ENCODE results near the gene FGD2.
A peak's percentile ranks its signal among the peaks of the same experiment; 100 is the strongest.

Gene FGD2

DNA sequence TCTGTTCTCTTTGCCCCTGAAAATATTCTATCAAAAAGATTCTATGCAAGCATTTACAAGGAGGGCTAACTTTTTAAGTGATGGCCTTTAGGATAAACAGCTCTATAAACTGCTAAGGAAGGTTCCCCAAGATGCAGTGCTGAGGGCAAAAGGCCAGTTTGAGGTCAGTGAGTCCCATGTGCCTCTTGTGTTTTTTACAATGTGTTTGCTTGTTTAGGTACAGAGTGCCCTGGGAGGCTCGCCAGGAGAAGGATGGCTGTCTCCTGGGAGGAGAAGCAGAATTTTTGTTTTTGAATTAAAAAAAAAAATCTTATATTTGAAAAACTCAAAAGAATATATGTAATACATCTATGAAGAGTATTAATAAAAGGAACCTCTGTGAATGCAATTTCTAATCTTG lies 32.3 kb upstream of the FGD2 start:
- TF ChIP-seq, protein P1, sequence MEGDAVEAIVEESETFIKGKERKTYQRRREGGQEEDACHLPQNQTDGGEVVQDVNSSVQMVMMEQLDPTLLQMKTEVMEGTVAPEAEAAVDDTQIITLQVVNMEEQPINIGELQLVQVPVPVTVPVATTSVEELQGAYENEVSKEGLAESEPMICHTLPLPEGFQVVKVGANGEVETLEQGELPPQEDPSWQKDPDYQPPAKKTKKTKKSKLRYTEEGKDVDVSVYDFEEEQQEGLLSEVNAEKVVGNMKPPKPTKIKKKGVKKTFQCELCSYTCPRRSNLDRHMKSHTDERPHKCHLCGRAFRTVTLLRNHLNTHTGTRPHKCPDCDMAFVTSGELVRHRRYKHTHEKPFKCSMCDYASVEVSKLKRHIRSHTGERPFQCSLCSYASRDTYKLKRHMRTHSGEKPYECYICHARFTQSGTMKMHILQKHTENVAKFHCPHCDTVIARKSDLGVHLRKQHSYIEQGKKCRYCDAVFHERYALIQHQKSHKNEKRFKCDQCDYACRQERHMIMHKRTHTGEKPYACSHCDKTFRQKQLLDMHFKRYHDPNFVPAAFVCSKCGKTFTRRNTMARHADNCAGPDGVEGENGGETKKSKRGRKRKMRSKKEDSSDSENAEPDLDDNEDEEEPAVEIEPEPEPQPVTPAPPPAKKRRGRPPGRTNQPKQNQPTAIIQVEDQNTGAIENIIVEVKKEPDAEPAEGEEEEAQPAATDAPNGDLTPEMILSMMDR (IDR thresholded peaks at IDR 0.05; ENCODE audit: low read depth, low read length), result no peak
- H3K4me3 ChIP-seq (ENCODE audit: low read depth, low read length), result no peak overlapping the region

DNA sequence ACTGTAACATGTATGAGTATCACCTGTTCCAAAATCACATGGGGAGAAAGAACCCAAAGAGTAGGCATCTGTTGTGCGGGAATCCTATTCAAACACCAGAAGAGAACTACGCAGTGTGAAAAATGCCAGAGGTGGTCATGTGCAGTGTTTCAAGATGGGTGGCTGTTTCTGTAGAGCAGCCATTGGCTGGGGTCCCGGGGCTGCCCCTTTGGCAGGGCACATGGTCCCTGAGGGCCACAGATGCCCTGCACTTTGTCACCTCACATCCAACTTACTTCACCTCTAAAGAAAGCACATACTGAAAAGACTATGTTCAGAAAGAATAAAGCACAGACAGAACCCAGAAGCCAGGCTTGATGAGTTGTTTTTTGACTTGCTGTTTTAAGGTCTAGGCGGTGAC lies 31.8 kb upstream of the FGD2 start:
- TF ChIP-seq, protein P1 (IDR thresholded peaks at IDR 0.05; ENCODE audit: low read depth, low read length), result no peak

DNA sequence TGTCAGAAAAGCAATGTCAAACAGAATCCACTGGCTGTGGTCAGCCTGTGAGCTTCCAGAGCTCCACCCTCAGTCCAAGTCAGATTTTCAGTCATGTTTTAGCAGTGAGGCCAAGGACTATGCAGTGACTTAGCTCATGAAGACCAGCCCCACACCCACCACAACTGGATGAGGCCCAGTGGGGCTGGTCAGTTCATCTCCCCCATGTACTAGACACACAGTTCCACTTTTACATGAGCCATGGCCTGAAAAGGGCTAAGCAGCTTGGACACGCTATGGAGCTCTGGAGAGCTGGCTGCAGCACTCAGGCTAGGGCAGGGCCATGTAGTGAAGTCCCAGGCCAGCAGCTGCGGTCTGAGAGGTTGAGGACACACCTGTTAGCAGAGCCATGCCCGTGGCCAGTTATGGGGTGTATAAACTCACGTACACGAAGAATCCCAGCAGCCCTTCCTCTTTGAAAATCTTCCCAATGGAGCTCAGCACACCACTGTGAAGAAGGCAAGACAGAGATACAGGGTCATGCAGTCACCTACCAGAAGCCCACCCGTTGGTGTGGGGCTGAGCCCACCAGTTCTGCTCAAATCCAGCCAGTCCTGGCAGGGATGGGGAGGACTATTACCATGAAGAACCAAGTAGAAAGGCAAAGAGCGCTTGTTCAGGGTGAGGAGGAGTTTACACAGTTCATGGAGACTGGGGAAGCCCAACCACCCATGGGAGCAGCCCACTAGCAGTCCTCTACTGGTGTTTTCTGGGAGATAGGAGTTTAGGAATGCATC lies 30.0 kb upstream of the FGD2 start:
- no peak overlapping the region for H3K4me3 ChIP-seq (ENCODE audit: low read depth, low read length)
- TF ChIP-seq, protein P1 (IDR thresholded peaks at IDR 0.05; ENCODE audit: low read depth, low read length), result no peak

More for the DNA sequence above, 31.8 kb upstream of the FGD2 start:
- no peak overlapping the region for H3K4me3 ChIP-seq (ENCODE audit: low read depth, low read length)

DNA sequence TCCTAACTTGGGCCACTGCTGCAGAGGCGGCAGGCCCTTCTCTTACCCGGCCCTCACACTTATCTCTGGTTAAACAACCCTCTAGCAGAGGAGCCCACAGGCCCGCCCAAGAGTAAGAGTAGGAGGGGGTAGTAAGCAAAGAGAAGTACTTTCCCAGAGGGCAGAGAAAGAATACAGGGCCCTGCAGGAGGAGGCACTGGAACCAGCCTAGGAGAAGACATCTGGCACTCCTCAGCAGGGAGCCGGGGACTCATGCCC lies 29.5 kb upstream of the FGD2 start:
- H3K4me3 ChIP-seq (ENCODE audit: low read depth, low read length), result no peak overlapping the region
- TF ChIP-seq, protein P1 (IDR thresholded peaks at IDR 0.05; ENCODE audit: low read depth, low read length), result no peak

DNA sequence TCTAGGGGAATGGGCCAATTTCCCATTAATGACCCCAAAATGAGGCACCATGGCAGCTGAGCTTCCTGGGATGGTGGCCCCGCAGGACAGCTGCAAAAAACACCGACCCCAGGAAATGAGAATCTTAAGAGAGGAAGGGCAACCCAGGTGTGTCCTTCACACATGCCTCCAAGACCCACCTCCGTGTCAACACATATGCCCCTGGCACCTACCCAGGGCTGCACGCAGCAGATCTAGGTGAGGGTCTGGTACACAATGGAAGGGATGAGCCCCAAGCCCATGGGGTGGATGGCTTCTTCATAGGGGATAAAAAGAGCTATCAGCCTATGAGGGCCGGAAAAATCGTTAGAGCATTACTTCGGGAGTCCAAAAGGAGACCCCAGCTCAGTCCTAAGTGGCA lies 28.9 kb upstream of the FGD2 start:
- H3K4me3 ChIP-seq (ENCODE audit: low read depth, low read length), result no peak overlapping the region

DNA sequence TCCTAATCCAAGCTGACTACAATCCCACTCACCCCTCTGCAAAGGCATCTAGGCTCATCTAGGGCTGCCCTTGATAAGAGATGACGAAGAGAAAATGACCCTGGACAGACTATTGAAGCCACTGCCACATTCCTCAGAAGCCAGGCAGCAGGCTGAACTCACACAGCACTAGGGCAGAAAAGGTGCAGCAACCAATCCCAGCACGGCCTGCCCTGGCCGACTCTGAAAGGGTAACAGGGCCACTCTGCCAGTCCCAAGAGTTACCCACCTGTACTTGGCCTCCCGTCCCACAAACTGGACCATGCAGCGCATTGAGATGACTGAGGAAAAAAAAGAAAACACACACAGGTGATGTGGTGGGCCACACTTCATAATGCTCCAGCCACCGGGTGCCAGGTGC lies 28.5 kb upstream of the FGD2 start:
- TF ChIP-seq, protein P1 (IDR thresholded peaks at IDR 0.05; ENCODE audit: low read depth, low read length), result no peak
- no peak overlapping the region for H3K4me3 ChIP-seq (ENCODE audit: low read depth, low read length)

More for the DNA sequence above, 28.9 kb upstream of the FGD2 start:
- TF ChIP-seq, protein P1 (IDR thresholded peaks at IDR 0.05; ENCODE audit: low read depth, low read length), result no peak

DNA sequence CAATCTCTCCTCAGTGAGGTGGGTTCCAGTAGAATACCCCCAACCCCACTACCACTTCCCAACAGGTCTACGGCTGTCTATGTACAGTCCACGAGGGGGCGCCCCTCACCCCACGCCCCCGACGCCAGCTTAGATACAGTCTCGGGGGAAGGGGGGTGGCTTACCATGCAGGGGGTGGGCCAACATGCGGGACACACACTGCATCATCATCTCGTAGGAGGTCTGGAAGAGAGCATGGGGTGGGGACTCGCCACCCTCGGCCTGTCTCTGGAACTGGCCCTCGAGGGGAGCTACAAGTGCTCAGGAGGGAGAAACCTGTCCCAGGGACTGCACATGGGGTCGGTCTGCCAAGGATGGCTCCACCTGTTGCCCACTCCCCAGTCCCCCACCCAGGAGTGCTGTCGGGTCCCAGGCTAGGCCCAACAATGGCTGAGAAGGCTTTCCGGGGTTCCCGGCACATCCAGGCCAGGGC lies 27.9 kb upstream of the FGD2 start:
- TF ChIP-seq, protein P1 (IDR thresholded peaks at IDR 0.05; ENCODE audit: low read depth, low read length), result peak; percentile 31; the same call in 1 of the 2 replicates
- H3K4me3 ChIP-seq (ENCODE audit: low read depth, low read length), result no peak overlapping the region

All from WI38 (cell line).